CD14-positive monocyte (primary cell): Measurements from ENCODE around the gene QKI. TPM values are rescaled to one million over a fixed set of nuclear protein-coding genes. Genes with fewer than 3 reads are reported as not detected.

ENCODE experiments used
- DNase-seq, 3 donors: peaks; one replicate each; pipeline ENCODE4 v3.0.0-alpha.2; 2011 to 2022
- H2AFZ ChIP-seq: 2 replicates; pipeline ENCODE4 v1.6.0; 2012; ENCODE audit warnings: mild to moderate bottlenecking, low read depth, low read length, inconsistent platforms; ENCODE audit not compliant: insufficient read depth, poor library complexity, severe bottlenecking
- H3K27ac ChIP-seq, 2 donors: 1 replicate in 1 of 2; 2 replicates in 1 of 2; pipeline ENCODE4 v1.5.1; 2012 to 2013; ENCODE audit warnings: low read length in 2 of 2, control low read depth in 1 of 2, inconsistent platforms in 1 of 2, low read depth in 1 of 2, mild to moderate bottlenecking in 1 of 2
- H3K27me3 ChIP-seq, 2 donors: one replicate each; pipeline versions ENCODE4 v1.6.0 to v1.6.1; 2011 to 2013; ENCODE audit warnings: low read length in 2 of 2; ENCODE audit not compliant: control insufficient read depth in 2 of 2, insufficient read depth in 2 of 2
- H3K36me3 ChIP-seq, 2 donors: replicated peaks in 1 of 2; 1 replicate in 1 of 2; 2 replicates in 1 of 2; pipeline versions ENCODE4 v1.5.1 to v1.6.1; 2012 to 2013; ENCODE audit warnings: low read length in 2 of 2, control low read depth in 1 of 2, inconsistent platforms in 1 of 2, mild to moderate bottlenecking in 1 of 2; ENCODE audit not compliant: insufficient read depth in 2 of 2, control insufficient read depth in 1 of 2
- H3K4me1 ChIP-seq, 2 donors: 1 replicate in 1 of 2; 2 replicates in 1 of 2; pipeline versions ENCODE4 v1.5.1 to v1.6.1; 2012 to 2013; ENCODE audit warnings: low read length in 2 of 2, control low read depth in 1 of 2, inconsistent platforms in 1 of 2, mild to moderate bottlenecking in 1 of 2, moderate library complexity in 1 of 2; ENCODE audit not compliant: insufficient read depth in 2 of 2, control insufficient read depth in 1 of 2
- H3K4me2 ChIP-seq: replicated peaks from 2 replicates; pipeline ENCODE3; 2012; ENCODE audit warnings: low read length, moderate library complexity, mild to moderate bottlenecking; ENCODE audit not compliant: poor library complexity, severe bottlenecking; ENCODE audit errors: extremely low read depth
- H3K4me3 ChIP-seq, 3 experiments: fragments of 200-600 bp in 1 of 3; sonication (generic) in 1 of 3; replicated peaks in 1 of 3; 1 replicate in 2 of 3; 2 replicates in 1 of 3; pipeline ENCODE4 v1.5.1; 2011 to 2013; ENCODE audit warnings: low read length in 3 of 3, mild to moderate bottlenecking in 3 of 3, control low read depth in 2 of 3, low read depth in 2 of 3, inconsistent platforms in 1 of 3, moderate library complexity in 1 of 3
- H3K79me2 ChIP-seq: 2 replicates; pipeline ENCODE4 v1.6.0; 2012; ENCODE audit warnings: mild to moderate bottlenecking, control low read depth, inconsistent platforms, low read length, moderate library complexity; ENCODE audit not compliant: insufficient read depth
- H3K9ac ChIP-seq: 2 replicates; pipeline ENCODE4 v1.6.0; 2017; ENCODE audit warnings: low read length, mild to moderate bottlenecking; ENCODE audit not compliant: insufficient read depth, poor library complexity, severe bottlenecking
- H3K9me3 ChIP-seq, 2 donors: replicated peaks in 1 of 2; 1 replicate in 1 of 2; 2 replicates in 1 of 2; pipeline versions ENCODE4 v1.5.1 to v1.6.1; 2012 to 2013; ENCODE audit warnings: low read length in 2 of 2, control low read depth in 1 of 2; ENCODE audit not compliant: control insufficient read depth in 1 of 2, insufficient read depth in 1 of 2
- H4K20me1 ChIP-seq: 2 replicates; pipeline ENCODE4 v1.6.0; 2012; ENCODE audit warnings: mild to moderate bottlenecking, low read length, control low read depth, moderate library complexity; ENCODE audit not compliant: insufficient read depth
- H3K27ac Mint-ChIP-seq, 7 donors: one replicate each; pipeline ENCODE4 v1.8.0; 2020; ENCODE audit warnings: mild to moderate bottlenecking in 7 of 7, mixed read lengths in 7 of 7, moderate library complexity in 6 of 7, inconsistent platforms in 2 of 7
- H3K27me3 Mint-ChIP-seq, 3 donors: one replicate each; pipeline ENCODE4 v1.8.0; 2021 to 2022; ENCODE audit warnings: low read depth in 3 of 3, mild to moderate bottlenecking in 3 of 3, mixed read lengths in 3 of 3, moderate library complexity in 3 of 3, inconsistent platforms in 1 of 3
- H3K36me3 Mint-ChIP-seq, 2 donors: one replicate each; pipeline ENCODE4 v1.8.0; 2020; ENCODE audit warnings: mixed read lengths in 2 of 2, inconsistent platforms in 1 of 2, mild to moderate bottlenecking in 1 of 2
- H3K4me1 Mint-ChIP-seq: one replicate; pipeline ENCODE4 v1.8.0; 2020; ENCODE audit warnings: mild to moderate bottlenecking, mixed read lengths
- H3K4me3 Mint-ChIP-seq, 2 donors: one replicate each; pipeline ENCODE4 v1.8.0; 2020; ENCODE audit warnings: mild to moderate bottlenecking in 2 of 2, mixed read lengths in 2 of 2, moderate library complexity in 1 of 2
- H3K9me3 Mint-ChIP-seq, 7 donors: one replicate each; pipeline ENCODE4 v1.8.0; 2020 to 2022; ENCODE audit warnings: mixed read lengths in 7 of 7, mild to moderate bottlenecking in 6 of 7, moderate library complexity in 6 of 7, inconsistent platforms in 2 of 7
- WGBS: methylation state at CpG from one replicate; pipeline ENCODE4 v1.1.5; 2013; ENCODE audit warnings: missing lambda C conversion rate; ENCODE audit not compliant: insufficient coverage; 5-methylcytosine and 5-hydroxymethylcytosine counted together
- intact Hi-C, 2 donors: fragments of 100-400 bp; cut with micrococcal nuclease; formaldehyde crosslinking; loops; one replicate each; pipeline versions ENCODE4 v1.15.0 to v1.15.1; 2023
- polyA plus RNA-seq, 3 donors: library from polyadenylated mRNA; depleted of rRNA in 1 of 3; unstranded in 2 of 3; stranded (reverse) in 1 of 3; fragments of 300-500 nt in 2 of 3; fragments of >200 nt in 1 of 3; fragmentation: Illumina TruSeq in 2 of 3; gene quantifications; 1 replicate in 2 of 3; 2 replicates in 1 of 3; pipeline ENCODE4 v1.2.3, GENCODE V29; 2012 to 2021
- TF ChIP-seq, protein P1 (sequence below): fragments of 200-600 bp; IDR thresholded peaks from one replicate; pipeline ENCODE4 v1.8.0; 2022; ENCODE audit warnings: antibody characterized with exemption, mild to moderate bottlenecking

QKI gene
- polyA plus RNA-seq, 3 donors, result 24.3 to 154 (median 71.8) TPM

DNA sequence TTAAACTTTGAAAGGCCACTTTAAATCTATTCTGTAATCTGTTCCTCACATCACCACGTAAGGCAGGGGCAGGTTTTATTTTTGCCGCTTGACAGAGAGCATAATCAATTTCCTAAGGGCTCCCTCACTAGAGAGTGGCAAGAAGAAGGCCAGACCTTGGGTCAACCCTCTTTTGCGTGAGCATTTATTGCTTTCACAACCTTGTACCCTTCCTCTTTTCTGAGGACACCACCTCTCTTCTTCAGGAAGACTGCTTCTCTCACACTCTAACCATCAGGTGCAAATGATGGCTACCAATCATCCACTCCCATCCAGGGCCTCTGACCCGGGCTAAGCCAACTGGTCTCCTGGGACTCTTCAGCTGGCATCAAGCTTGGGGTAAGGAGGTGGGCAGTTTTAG lies 25.2 kb upstream of the QKI start:
- no peaks in the 10 kb centered on the region for H3K27me3 ChIP-seq
- TF ChIP-seq, protein P1, sequence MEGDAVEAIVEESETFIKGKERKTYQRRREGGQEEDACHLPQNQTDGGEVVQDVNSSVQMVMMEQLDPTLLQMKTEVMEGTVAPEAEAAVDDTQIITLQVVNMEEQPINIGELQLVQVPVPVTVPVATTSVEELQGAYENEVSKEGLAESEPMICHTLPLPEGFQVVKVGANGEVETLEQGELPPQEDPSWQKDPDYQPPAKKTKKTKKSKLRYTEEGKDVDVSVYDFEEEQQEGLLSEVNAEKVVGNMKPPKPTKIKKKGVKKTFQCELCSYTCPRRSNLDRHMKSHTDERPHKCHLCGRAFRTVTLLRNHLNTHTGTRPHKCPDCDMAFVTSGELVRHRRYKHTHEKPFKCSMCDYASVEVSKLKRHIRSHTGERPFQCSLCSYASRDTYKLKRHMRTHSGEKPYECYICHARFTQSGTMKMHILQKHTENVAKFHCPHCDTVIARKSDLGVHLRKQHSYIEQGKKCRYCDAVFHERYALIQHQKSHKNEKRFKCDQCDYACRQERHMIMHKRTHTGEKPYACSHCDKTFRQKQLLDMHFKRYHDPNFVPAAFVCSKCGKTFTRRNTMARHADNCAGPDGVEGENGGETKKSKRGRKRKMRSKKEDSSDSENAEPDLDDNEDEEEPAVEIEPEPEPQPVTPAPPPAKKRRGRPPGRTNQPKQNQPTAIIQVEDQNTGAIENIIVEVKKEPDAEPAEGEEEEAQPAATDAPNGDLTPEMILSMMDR, result no peak
- H3K4me2 ChIP-seq, result no peak overlapping the region
- no peaks in the 10 kb centered on the region for H4K20me1 ChIP-seq
- no peak overlapping the region for H3K9ac ChIP-seq
- no peaks in the 10 kb centered on the region for H3K9me3 ChIP-seq
- H2AFZ ChIP-seq, result no peak overlapping the region
- DNase-seq, result peak in 2 of 3 donors; percentile 36 to 48
- Mint-ChIP-seq H3K4me3 (no peak overlapping the region), H3K27ac (peak overlapping the region in 5 of 7 donors; percentile 1 to 66 (median 44)), H3K9me3 (peaks cover 0 to 7% (median 0%) of the 10 kb centered on the region in 7 donors), H3K36me3 (no peaks in the 10 kb centered on the region), H3K27me3 (peaks cover 0 to 1% (median 0%) of the 10 kb centered on the region in 3 donors), H3K4me1 (peaks cover 37% of the 10 kb centered on the region)
- 43% methylated on average over 2 of the region's 4 CpGs for WGBS
- peak overlapping the region in 1 of 2 donors; percentile 28 for H3K27ac ChIP-seq
- H3K79me2 ChIP-seq, result no peaks in the 10 kb centered on the region
- H3K4me1 ChIP-seq, result peaks cover 17 to 33% of the 10 kb centered on the region in 2 donors
- no peaks in the 10 kb centered on the region for H3K36me3 ChIP-seq
- H3K4me3 ChIP-seq, result no peak overlapping the region
- intact Hi-C loops, result no loop called here

DNA sequence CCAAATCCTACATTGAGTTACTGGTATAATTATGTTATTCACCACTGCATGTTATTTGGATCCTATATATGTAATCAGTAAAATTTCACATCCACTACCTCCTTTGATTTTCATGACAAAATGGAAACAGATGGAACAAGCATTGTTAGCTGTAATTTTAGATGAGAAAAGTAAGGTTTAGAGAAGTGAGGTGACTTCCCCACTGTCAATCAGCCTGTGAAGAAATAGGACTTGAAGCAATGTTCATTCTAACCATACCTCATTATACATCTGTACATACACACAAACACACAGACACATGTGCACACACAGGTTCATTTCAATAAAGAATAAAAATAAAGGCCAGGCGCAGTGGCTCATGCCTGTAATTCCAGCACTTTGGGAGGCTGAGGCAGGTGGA lies 23.7 kb upstream of the QKI start:
- no peaks in the 10 kb centered on the region for H3K36me3 Mint-ChIP-seq
- Histone ChIP-seq H3K4me1 (peaks cover 12 to 29% of the 10 kb centered on the region in 2 donors), H2AFZ (no peak overlapping the region), H3K36me3 (no peaks in the 10 kb centered on the region), H4K20me1 (no peaks in the 10 kb centered on the region), H3K27me3 (no peaks in the 10 kb centered on the region), H3K79me2 (no peaks in the 10 kb centered on the region), H3K4me3 (no peak overlapping the region), H3K9me3 (no peaks in the 10 kb centered on the region), H3K27ac (no peak overlapping the region), H3K4me2 (no peak overlapping the region), H3K9ac (no peak overlapping the region)
- no peak overlapping the region for H3K4me3 Mint-ChIP-seq
- intact Hi-C loops, result no loop called here
- H3K9me3 Mint-ChIP-seq, result peaks cover 0 to 1% (median 0%) of the 10 kb centered on the region in 7 donors
- TF ChIP-seq, protein P1, result no peak
- no CpG with 5 or more reads among the region's 1 CpG for WGBS
- peaks cover 0 to 1% (median 0%) of the 10 kb centered on the region in 3 donors for H3K27me3 Mint-ChIP-seq
- H3K4me1 Mint-ChIP-seq, result peaks cover 34% of the 10 kb centered on the region
- H3K27ac Mint-ChIP-seq, result peak overlapping the region in 2 of 7 donors; percentile 10 to 41
- no peak for DNase-seq
